Omental fat pad (tissue), 4 donors: ENCODE results near the gene KCNQ1. TPM values are rescaled to one million over a fixed set of nuclear protein-coding genes. Genes with fewer than 3 reads are reported as not detected.

Experiments
- ATAC-seq: fragments of 150-250 bp; one replicate; pipeline ENCODE4 v1.9.1; 2016; ENCODE audit warnings: mild to moderate bottlenecking, moderate library complexity; ENCODE audit not compliant: low FRiP score
- DNase-seq: peaks from one replicate; pipeline ENCODE4 v3.0.0-alpha.2; 2019; ENCODE audit warnings: low spot score
- CTCF ChIP-seq, 3 donors: fragments of 450-650 bp; IDR thresholded peaks; one replicate each; pipeline ENCODE4 v1.5.1; 2016 to 2017; ENCODE audit warnings: antibody characterized with exemption in 3 of 3, mild to moderate bottlenecking in 3 of 3, moderate library complexity in 2 of 3
- total RNA-seq, 4 donors: library from RNA; depleted of rRNA; stranded (reverse); fragments of >200 nt; gene quantifications; one replicate each; pipeline ENCODE4 v1.1.0, GENCODE V29; 2016

The KCNQ1 gene
- total RNA-seq, 4 donors from 2014 or later = 4.5 to 5.9 (median 5.2) TPM

GRCh38 chr11:2535673-2536439 is 91.0 kb downstream of the KCNQ1 start:
- ATAC-seq (no peak), DNase-seq (no peak)
- no peak for TF ChIP-seq CTCF (IDR thresholded peaks at IDR 0.05)

GRCh38 chr11:2536440-2536989 is 91.7 kb downstream of the KCNQ1 start:
- TF ChIP-seq CTCF (IDR thresholded peaks at IDR 0.05) = no peak
- ATAC-seq (no peak), DNase-seq (no peak)

GRCh38 chr11:2537010-2537705 is 92.3 kb downstream of the KCNQ1 start:
- TF ChIP-seq CTCF (IDR thresholded peaks at IDR 0.05) = no peak
- no peak for DNase-seq
- no peak for ATAC-seq

GRCh38 chr11:2537896-2538724 is 93.3 kb downstream of the KCNQ1 start:
- ATAC-seq (no peak), DNase-seq (no peak)
- TF ChIP-seq CTCF (IDR thresholded peaks at IDR 0.05) = no peak

GRCh38 chr11:2538951-2539350 is 94.1 kb downstream of the KCNQ1 start:
- TF ChIP-seq CTCF (IDR thresholded peaks at IDR 0.05) = no peak
- ATAC-seq (no peak), DNase-seq (no peak)

GRCh38 chr11:2539371-2540222 is 94.8 kb downstream of the KCNQ1 start:
- ATAC-seq = no peak
- no peak for TF ChIP-seq CTCF (IDR thresholded peaks at IDR 0.05)
- DNase-seq = no peak
